HepG2 (cell line): ENCODE measurements around the gene ATAD2B. TPM values are rescaled to one million over a fixed set of nuclear protein-coding genes. Genes with fewer than 3 reads are reported as not detected.

Experiments
- ATAC-seq: fragments of 200-7000 bp; cut with Tn5 transposase; 3 replicates; pipeline ENCODE4 v1.9.1; 2020; ENCODE audit warnings: mild to moderate bottlenecking, moderate library complexity
- BruUV-seq: library from RNA; stranded (reverse); fragments of 400-500 nt; replicated peaks from 2 replicates; lab custom pipeline; 2021; lab: Mats Ljungman, UMichigan
- CTCF ChIA-PET: fragments of 300-600 bp; formaldehyde crosslinking; extraction: SDS; loops from one replicate; lab custom pipeline; 2021; ENCODE audit warnings: low total read pairs, inconsistent platforms, low intra/inter-chr PET ratio; lab: Yijun Ruan, JAX
- POLR2A ChIA-PET: fragments of 350-600 bp; sonication (Branson Sonifier 250); formaldehyde crosslinking; loops from one replicate; lab custom pipeline; 2020; ENCODE audit warnings: antibody characterized with exemption, inconsistent platforms; lab: Yijun Ruan, JAX
- DNase-seq: peaks from one replicate; pipeline ENCODE4 v3.0.0-alpha.2; 2015; ENCODE audit warnings: low spot score
- FAIRE-seq: peaks from 3 replicates; lab custom pipeline; 2011; peaks lifted over from hg19 to GRCh38; lab: Jason Lieb, UNC
- H2AFZ ChIP-seq: one replicate; pipeline ENCODE4 v1.6.1; 2011; ENCODE audit warnings: low read length, inconsistent platforms
- H3K27ac ChIP-seq: fragments of 300-600 bp; 3 replicates; pipeline ENCODE4 v1.8.0; 2011; ENCODE audit warnings: mixed run types, mild to moderate bottlenecking, mixed read lengths, low read length, inconsistent platforms; ENCODE audit not compliant: insufficient read depth; ENCODE audit errors: extremely low read length
- H3K27me3 ChIP-seq, 2 experiments: fragments of 200-600 bp in 1 of 2; 2 replicates in 1 of 2; 3 replicates in 1 of 2; pipeline versions ENCODE4 v1.6.0 to v1.8.0; 2011; ENCODE audit warnings: low read length in 2 of 2, mild to moderate bottlenecking in 2 of 2, moderate library complexity in 2 of 2, inconsistent platforms in 1 of 2; ENCODE audit not compliant: insufficient read depth in 2 of 2, control insufficient read depth in 1 of 2
- H3K36me3 ChIP-seq, 2 experiments: fragments of 200-600 bp in 1 of 2; replicated peaks in 1 of 2; 2 replicates in 1 of 2; 3 replicates in 1 of 2; pipeline versions ENCODE4 v1.5.1 to v1.8.0; 2011; ENCODE audit warnings: low read length in 2 of 2, inconsistent platforms in 1 of 2; ENCODE audit not compliant: insufficient read depth in 2 of 2, control insufficient read depth in 1 of 2
- H3K4me1 ChIP-seq: 2 replicates; pipeline ENCODE4 v1.5.1; 2012; ENCODE audit warnings: low read length, inconsistent platforms; ENCODE audit not compliant: insufficient read depth
- H3K4me2 ChIP-seq: 2 replicates; pipeline ENCODE4 v1.6.0; 2011; ENCODE audit warnings: low read depth, low read length, inconsistent platforms
- H3K4me3 ChIP-seq, 3 experiments: fragments of 200-600 bp in 1 of 3; sonication (generic), shearing (Covaris generic) in 1 of 3; replicated peaks in 1 of 3; 2 replicates each; pipeline ENCODE4 v1.5.1; 2011 to 2016; ENCODE audit warnings: low read length in 3 of 3, inconsistent platforms in 2 of 3, low read depth in 2 of 3, mild to moderate bottlenecking in 2 of 3, control low read depth in 1 of 3, mixed read lengths in 1 of 3; ENCODE audit not compliant: insufficient read depth in 1 of 3
- H3K79me2 ChIP-seq: one replicate; pipeline ENCODE4 v1.6.1; 2011; ENCODE audit warnings: low read length, inconsistent platforms; ENCODE audit not compliant: insufficient read depth
- H3K9ac ChIP-seq: 2 replicates; pipeline ENCODE4 v1.6.0; 2011; ENCODE audit warnings: mild to moderate bottlenecking, low read depth, low read length, inconsistent platforms; ENCODE audit not compliant: insufficient read depth
- H3K9me3 ChIP-seq: 2 replicates; pipeline ENCODE4 v1.5.1; 2012; ENCODE audit warnings: mild to moderate bottlenecking, low read length
- H4K20me1 ChIP-seq: 2 replicates; pipeline ENCODE4 v1.6.0; 2011; ENCODE audit warnings: inconsistent platforms, mild to moderate bottlenecking, low read length, moderate library complexity; ENCODE audit not compliant: insufficient read depth
- FOSL2 ChIP-seq: sonication (generic); formaldehyde crosslinking; IDR thresholded peaks from 2 replicates; pipeline ENCODE4 v1.4.0; 2020; ENCODE audit warnings: missing genetic modification reagents
- FOXC1 ChIP-seq: sonication (generic); formaldehyde crosslinking; IDR thresholded peaks from 2 replicates; pipeline ENCODE4 v1.8.0; 2022; ENCODE audit warnings: mild to moderate bottlenecking, missing genetic modification reagents, borderline replicate concordance
- FOXK2 ChIP-seq: fragments of 450-650 bp; IDR thresholded peaks from 2 replicates; pipeline ENCODE4 v1.6.1; 2016
- HDAC1 ChIP-seq: sonication (generic); formaldehyde crosslinking; IDR thresholded peaks from 2 replicates; pipeline ENCODE4 v1.5.1; 2020; ENCODE audit warnings: mild to moderate bottlenecking, missing genetic modification reagents
- HMG20A ChIP-seq: IDR thresholded peaks from 2 replicates; pipeline ENCODE4 v1.6.1; 2016; ENCODE audit warnings: borderline replicate concordance
- NCOR1 ChIP-seq: fragments of 200-600 bp; sonication (generic); IDR thresholded peaks from 2 replicates; pipeline ENCODE4 v1.7.0; 2017; ENCODE audit warnings: antibody characterized with exemption, low read length, borderline replicate concordance
- RARA ChIP-seq: IDR thresholded peaks from 2 replicates; pipeline ENCODE4 v1.6.1; 2016; ENCODE audit warnings: missing genetic modification reagents, missing compliant biosample characterization
- SUZ12 ChIP-seq: fragments of 150-350 bp; IDR thresholded peaks from 2 replicates; pipeline ENCODE4 v1.6.1; 2014; ENCODE audit warnings: low read depth, low read length
- YEATS2 ChIP-seq: sonication (generic); formaldehyde crosslinking; IDR thresholded peaks from 2 replicates; pipeline ENCODE4 v1.4.0; 2020; ENCODE audit warnings: missing genetic modification reagents, borderline replicate concordance
- ZNF468 ChIP-seq: sonication (generic); formaldehyde crosslinking; IDR thresholded peaks from 2 replicates; pipeline ENCODE4 v1.8.0; 2022; ENCODE audit warnings: mild to moderate bottlenecking, moderate library complexity, missing genetic modification reagents
- ZNF589 ChIP-seq: sonication (generic); formaldehyde crosslinking; conservative IDR thresholded peaks from 2 replicates; pipeline ENCODE4 v1.8.0; 2022; ENCODE audit warnings: mild to moderate bottlenecking, moderate library complexity, missing genetic modification reagents
- WGBS: methylation state at CpG from one replicate; pipeline ENCODE4 v1.1.6; 2017; ENCODE audit warnings: low lambda C conversion rate; 5-methylcytosine and 5-hydroxymethylcytosine counted together
- in situ Hi-C: cut with HindIII; loops from 2 replicates; pipeline ENCODE4 v1.10.0; 2017; ENCODE audit warnings: low pct_unique_long_range_greater_than_20kb; ENCODE audit not compliant: extremely low pct_ligation_motif_present
- intact Hi-C: fragments of 100-400 bp; cut with micrococcal nuclease; formaldehyde crosslinking; loops from one replicate; pipeline ENCODE4 v1.10.0; 2022; ENCODE audit not compliant: unreplicated experiment
- polyA plus RNA-seq, 8 experiments: library from polyadenylated mRNA; depleted of rRNA in 3 of 8; stranded (reverse) in 7 of 8; unstranded in 1 of 8; fragments of >200 nt; fragmentation: Illumina TruSeq in 4 of 8; extraction: Trizol in 4 of 8; gene quantifications; 2 replicates each; pipeline versions ENCODE4 v1.2.1 to v1.2.3, GENCODE V29; 2011 to 2016; ENCODE audit warnings: low read depth in 4 of 8, missing spikeins in 1 of 8, mixed read lengths in 1 of 8; ENCODE audit not compliant: insufficient read depth in 1 of 8
- total RNA-seq, 5 experiments: library from RNA; depleted of rRNA; stranded (reverse); fragments of >200 nt; fragmentation: Illumina TruSeq; extraction: Trizol; gene quantifications; 2 replicates each; pipeline ENCODE4 v1.2.3, GENCODE V29; 2016; ENCODE audit warnings: low read depth in 1 of 5
- TF ChIP-seq, protein P1 (sequence below): sonication (generic); formaldehyde crosslinking; IDR thresholded peaks from 2 replicates; pipeline ENCODE4 v1.4.0; 2020; ENCODE audit warnings: mild to moderate bottlenecking, missing genetic modification reagents
- TF ChIP-seq, protein P2 (sequence below): sonication (generic); formaldehyde crosslinking; IDR thresholded peaks from 2 replicates; pipeline ENCODE4 v1.4.0; 2020; ENCODE audit warnings: missing genetic modification reagents, mild to moderate bottlenecking, borderline replicate concordance

The ATAD2B gene
- total and polyA plus RNA-seq, 2 of the 13 experiments (the other 11 are each of a cell fraction or from before 2014, with no cell fraction given) = 5.3 to 22.2 TPM

DNA sequence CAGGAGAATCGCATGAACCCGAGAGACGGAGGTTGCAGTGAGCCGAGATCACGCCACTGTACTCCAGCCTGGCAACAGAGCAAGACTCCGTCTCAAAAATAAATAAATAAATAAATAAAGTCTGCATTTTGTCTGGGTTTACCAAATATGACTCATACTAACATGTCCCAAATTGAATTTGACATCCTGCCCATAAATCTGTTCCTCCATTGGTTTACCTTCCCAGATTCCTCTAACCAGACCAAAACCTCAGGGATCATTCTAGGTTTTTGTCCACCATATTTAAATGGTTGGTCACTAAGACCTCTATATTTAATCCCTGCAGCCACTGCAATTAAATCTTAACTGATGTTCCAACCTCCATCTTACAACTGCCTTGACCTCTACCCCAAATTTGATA, 150.9 kb downstream of the ATAD2B start:
- Histone ChIP-seq H3K4me3 (no peak overlapping the region), H3K4me2 (no peak overlapping the region), H3K4me1 (no peaks in the 10 kb centered on the region), H3K79me2 (no peaks in the 10 kb centered on the region), H2AFZ (no peak overlapping the region)
- in situ Hi-C loops = no loop called here
- no peak for FAIRE-seq
- POLR2A ChIA-PET = no interaction called here
- WGBS = 97% methylated on average over 6 of the region's 6 CpGs
- no TSS peak for BruUV-seq
- no peak for DNase-seq
- CTCF ChIA-PET = no interaction called here
- no peak for ATAC-seq
- no peak for TF ChIP-seq FOXK2
- TF ChIP-seq RARA (CRISPR knock-in tag) = no peak
- no peak for TF ChIP-seq FOXC1
- no peak for TF ChIP-seq HDAC1
- TF ChIP-seq FOSL2 (CRISPR knock-in tag) = no peak
- TF ChIP-seq ZNF589 (CRISPR knock-in tag) = no peak
- TF ChIP-seq YEATS2 (CRISPR knock-in tag) = no peak
- no peak for TF ChIP-seq NCOR1
- TF ChIP-seq, protein P1, sequence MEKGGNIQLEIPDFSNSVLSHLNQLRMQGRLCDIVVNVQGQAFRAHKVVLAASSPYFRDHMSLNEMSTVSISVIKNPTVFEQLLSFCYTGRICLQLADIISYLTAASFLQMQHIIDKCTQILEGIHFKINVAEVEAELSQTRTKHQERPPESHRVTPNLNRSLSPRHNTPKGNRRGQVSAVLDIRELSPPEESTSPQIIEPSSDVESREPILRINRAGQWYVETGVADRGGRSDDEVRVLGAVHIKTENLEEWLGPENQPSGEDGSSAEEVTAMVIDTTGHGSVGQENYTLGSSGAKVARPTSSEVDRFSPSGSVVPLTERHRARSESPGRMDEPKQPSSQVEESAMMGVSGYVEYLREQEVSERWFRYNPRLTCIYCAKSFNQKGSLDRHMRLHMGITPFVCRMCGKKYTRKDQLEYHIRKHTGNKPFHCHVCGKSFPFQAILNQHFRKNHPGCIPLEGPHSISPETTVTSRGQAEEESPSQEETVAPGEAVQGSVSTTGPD = no peak
- TF ChIP-seq SUZ12 = no peak
- no peak for TF ChIP-seq HMG20A (CRISPR knock-in tag)
- TF ChIP-seq, protein P2, sequence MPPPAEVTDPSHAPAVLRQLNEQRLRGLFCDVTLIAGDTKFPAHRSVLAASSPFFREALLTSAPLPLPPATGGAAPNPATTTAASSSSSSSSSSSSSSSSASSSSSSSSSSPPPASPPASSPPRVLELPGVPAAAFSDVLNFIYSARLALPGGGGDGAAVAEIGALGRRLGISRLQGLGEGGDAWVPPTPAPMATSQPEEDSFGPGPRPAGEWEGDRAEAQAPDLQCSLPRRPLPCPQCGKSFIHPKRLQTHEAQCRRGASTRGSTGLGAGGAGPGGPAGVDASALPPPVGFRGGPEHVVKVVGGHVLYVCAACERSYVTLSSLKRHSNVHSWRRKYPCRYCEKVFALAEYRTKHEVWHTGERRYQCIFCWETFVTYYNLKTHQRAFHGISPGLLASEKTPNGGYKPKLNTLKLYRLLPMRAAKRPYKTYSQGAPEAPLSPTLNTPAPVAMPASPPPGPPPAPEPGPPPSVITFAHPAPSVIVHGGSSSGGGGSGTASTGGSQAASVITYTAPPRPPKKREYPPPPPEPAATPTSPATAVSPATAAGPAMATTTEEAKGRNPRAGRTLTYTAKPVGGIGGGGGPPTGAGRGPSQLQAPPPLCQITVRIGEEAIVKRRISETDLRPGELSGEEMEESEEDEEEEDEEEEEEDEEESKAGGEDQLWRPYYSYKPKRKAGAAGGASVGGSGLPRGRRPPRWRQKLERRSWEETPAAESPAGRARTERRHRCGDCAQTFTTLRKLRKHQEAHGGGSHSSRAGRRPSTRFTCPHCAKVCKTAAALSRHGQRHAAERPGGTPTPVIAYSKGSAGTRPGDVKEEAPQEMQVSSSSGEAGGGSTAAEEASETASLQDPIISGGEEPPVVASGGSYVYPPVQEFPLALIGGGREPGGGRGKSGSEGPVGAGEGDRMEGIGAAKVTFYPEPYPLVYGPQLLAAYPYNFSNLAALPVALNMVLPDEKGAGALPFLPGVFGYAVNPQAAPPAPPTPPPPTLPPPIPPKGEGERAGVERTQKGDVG (CRISPR knock-in tag) = no peak
- no peak for TF ChIP-seq ZNF468 (CRISPR knock-in tag)
- TF ChIP-seq, all 625 proteins: peak for 0
- intact Hi-C loops = no loop called here
- no peaks in the 10 kb centered on the region for H3K27me3 ChIP-seq
- H4K20me1 ChIP-seq = no peaks in the 10 kb centered on the region
- peaks cover 6% of the 10 kb centered on the region; the same call in 1 of the 2 replicates for H3K9me3 ChIP-seq
- no peak overlapping the region for H3K9ac ChIP-seq
- no peak overlapping the region for H3K27ac ChIP-seq
- H3K36me3 ChIP-seq = peaks cover 4 to 25% of the 10 kb centered on the region in 2 experiments
